NB4 (cell line): ENCODE results near the gene MEGF6.

Experiments used
- CTCF ChIP-seq: IDR thresholded peaks from one replicate; pipeline ENCODE4 v1.5.1; 2012; ENCODE audit warnings: low read depth, low read length
- MAX ChIP-seq: IDR thresholded peaks from 2 replicates; pipeline ENCODE4 v1.6.1; 2011; ENCODE audit warnings: low read depth, low read length
- MYC ChIP-seq: IDR thresholded peaks from 2 replicates; pipeline ENCODE4 v1.6.1; 2011; ENCODE audit warnings: low read depth, low read length
- POLR2A ChIP-seq: IDR thresholded peaks from 2 replicates; pipeline ENCODE4 v1.6.1; 2011; ENCODE audit warnings: mild to moderate bottlenecking; ENCODE audit not compliant: insufficient read length; ENCODE audit errors: extremely low read depth

- TF ChIP-seq CTCF (no peak), POLR2A (no peak), MAX (no peak), MYC (no peak)
Measured at GRCh38 chr1:3521426-3521825, 89.9 kb downstream of the MEGF6 start.
